ENCODE data around the gene FAT1.

DNA sequence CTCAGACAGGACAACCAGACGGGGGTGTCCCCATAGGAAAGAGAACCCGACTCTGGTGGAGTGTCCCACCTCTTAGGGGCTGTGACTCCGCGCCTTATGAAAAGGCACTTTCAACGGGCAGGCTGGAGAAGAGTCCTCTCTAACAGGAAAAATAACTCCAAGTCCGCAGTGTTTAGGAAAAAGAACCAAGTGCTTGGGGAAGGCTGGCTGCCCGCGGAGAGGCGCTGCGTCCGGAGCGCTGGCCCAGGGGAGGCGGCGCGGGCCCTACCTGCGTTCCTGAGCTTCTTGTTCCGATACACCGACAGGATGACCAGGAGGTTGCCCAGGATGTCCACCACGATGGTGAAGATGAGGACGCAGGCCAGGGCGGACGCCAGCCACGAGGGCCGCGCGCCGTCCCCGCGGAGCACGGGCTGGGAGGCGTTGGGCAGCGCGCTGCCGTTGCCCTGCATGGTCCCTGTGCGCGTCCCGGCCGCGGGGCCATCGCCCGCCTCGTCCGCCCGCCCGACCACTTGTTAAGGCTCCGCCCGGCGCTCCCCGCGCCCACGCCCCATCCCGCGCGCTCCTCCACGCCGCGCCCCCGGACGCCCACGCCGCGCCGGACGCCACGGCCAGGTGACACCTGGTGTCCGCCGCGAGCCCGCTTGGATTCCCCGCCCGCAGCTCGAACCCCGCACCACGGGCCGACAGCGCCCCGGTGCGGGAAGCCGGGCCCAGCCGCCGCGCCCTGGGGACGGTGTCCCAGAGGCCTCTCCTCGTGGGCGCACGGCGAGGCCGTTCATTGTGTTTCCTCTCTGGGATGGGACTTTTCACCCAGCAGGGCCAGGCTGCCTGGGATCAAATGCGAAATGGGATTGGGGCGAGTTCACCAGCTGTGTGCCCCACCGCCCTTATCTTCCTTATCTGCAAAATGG, 168.5 kb downstream of the FAT1 start, which contains the start of gene MTNR1A:
- TF ChIP-seq CTCF (IDR thresholded peaks at IDR 0.05; ENCODE audit: low read length) = no peak
- no peak for TF ChIP-seq EZH2phosphoT487 (IDR thresholded peaks at IDR 0.05; ENCODE audit: low read length)
- TF ChIP-seq EZH2 (optimal IDR thresholded peaks at IDR 0.05; ENCODE audit: low read depth, low read length) = no peak
